Temporal lobe (tissue), 1 donor: ENCODE results near the gene AMZ2. TPM values are rescaled to one million over a fixed set of nuclear protein-coding genes. Genes with fewer than 3 reads are reported as not detected.

Source experiments
- total RNA-seq: library from RNA; depleted of rRNA; stranded (reverse); fragments of >200 nt; gene quantifications from one replicate; pipeline ENCODE4 v1.2.3, GENCODE V29; 2014

Gene AMZ2
- total RNA-seq, 1 donor from 2014 or later: 50.4 TPM

Other genes starting within 250 kb of the AMZ2 start
- gene KPNA2, start 212.3 kb upstream of the AMZ2 start, total RNA-seq: 28.3 TPM
- gene SLC16A6, start 43.1 kb downstream of the AMZ2 start, total RNA-seq: 2.7 TPM
- 3.2 TPM for gene ARSG, start 43.5 kb downstream of the AMZ2 start, total RNA-seq
- 8.1 TPM for gene WIPI1, start 209.5 kb downstream of the AMZ2 start, total RNA-seq